Panc1 (cell line): ENCODE data around the gene GTPBP4. TPM values are rescaled to one million over a fixed set of nuclear protein-coding genes. Genes with fewer than 3 reads are reported as not detected.

Experiments
- ATAC-seq: fragments of 200-7000 bp; cut with Tn5 transposase; 2 replicates; pipeline ENCODE4 v1.9.1; 2020; ENCODE audit warnings: mild to moderate bottlenecking, moderate library complexity
- BruUV-seq: library from RNA; stranded (reverse); fragments of 400-500 nt; replicated peaks from 2 replicates; lab custom pipeline; 2021; lab: Mats Ljungman, UMichigan
- CTCF ChIA-PET: fragments of 300-600 bp; sonication (Branson Sonifier 250); formaldehyde crosslinking; loops from one replicate; lab custom pipeline; 2022; ENCODE audit warnings: antibody characterized with exemption; lab: Charles Lee
- POLR2A ChIA-PET: fragments of 300-600 bp; sonication (Branson Sonifier 250); formaldehyde crosslinking; loops from one replicate; lab custom pipeline; 2022; ENCODE audit warnings: antibody characterized with exemption; lab: Charles Lee
- DNase-seq: peaks from one replicate; pipeline ENCODE4 v3.0.0-alpha.2; 2010; ENCODE audit warnings: low read depth, low spot score
- H3K27ac ChIP-seq: 2 replicates; pipeline ENCODE4 v1.5.1; 2011; ENCODE audit warnings: mild to moderate bottlenecking, low read length, inconsistent platforms
- H3K27me3 ChIP-seq: fragments of 200-500 bp; sonication (Bioruptor generic); 2 replicates; pipeline ENCODE4 v1.6.0; 2014; ENCODE audit warnings: low read length, inconsistent platforms; ENCODE audit not compliant: control insufficient read depth, insufficient read depth
- H3K36me3 ChIP-seq: fragments of 200-500 bp; sonication (Bioruptor generic); 2 replicates; pipeline ENCODE4 v1.5.1; 2014; ENCODE audit warnings: inconsistent platforms, mild to moderate bottlenecking, low read length, moderate library complexity; ENCODE audit not compliant: control insufficient read depth, insufficient read depth
- H3K4me1 ChIP-seq: 2 replicates; pipeline ENCODE4 v1.5.1; 2011; ENCODE audit warnings: inconsistent platforms, mild to moderate bottlenecking, low read length, moderate library complexity; ENCODE audit not compliant: control insufficient read depth, insufficient read depth
- H3K4me3 ChIP-seq, 2 experiments: 2 replicates each; pipeline ENCODE4 v1.5.1; 2011 to 2012; ENCODE audit warnings: low read depth in 2 of 2, low read length in 2 of 2, mild to moderate bottlenecking in 2 of 2, inconsistent platforms in 1 of 2, moderate library complexity in 1 of 2
- H3K9me3 ChIP-seq: fragments of 200-500 bp; sonication (Bioruptor generic); 2 replicates; pipeline ENCODE4 v1.5.1; 2014; ENCODE audit warnings: low read depth, mild to moderate bottlenecking, inconsistent platforms, low read length, moderate library complexity; ENCODE audit not compliant: control insufficient read depth, insufficient read depth
- POLR2AphosphoS5 ChIP-seq: IDR thresholded peaks from 2 replicates; pipeline ENCODE4 v1.6.1; 2012; ENCODE audit warnings: mild to moderate bottlenecking, low read depth, low read length, moderate library complexity
- SIN3A ChIP-seq: IDR thresholded peaks from 2 replicates; pipeline ENCODE4 v1.6.1; 2012; ENCODE audit warnings: low read depth, mild to moderate bottlenecking, low read length, moderate library complexity, borderline replicate concordance; ENCODE audit not compliant: insufficient read depth
- TCF7L2 ChIP-seq: IDR thresholded peaks from 2 replicates; pipeline ENCODE4 v1.6.1; 2011; ENCODE audit warnings: mild to moderate bottlenecking, low read depth, low read length, inconsistent platforms
- in situ Hi-C: cut with HindIII; loops from 2 replicates; pipeline ENCODE4 v1.10.0; 2016; ENCODE audit warnings: low sequenced_read_pairs, low pct_unique_long_range_greater_than_20kb
- intact Hi-C: fragments of 100-400 bp; cut with micrococcal nuclease; formaldehyde crosslinking; loops from one replicate; pipeline ENCODE4 v1.10.0; 2022; ENCODE audit not compliant: unreplicated experiment
- total RNA-seq: library from RNA; stranded (reverse); gene quantifications from one replicate; pipeline ENCODE4 v1.2.1, GENCODE V29; 2021; ENCODE audit not compliant: unreplicated experiment
- TF ChIP-seq, protein P1 (sequence below), 2 experiments: IDR thresholded peaks; 2 replicates each; pipeline ENCODE4 v1.6.1; 2011 to 2012; ENCODE audit warnings: low read depth in 2 of 2, control low read depth in 1 of 2, low read length in 1 of 2, mild to moderate bottlenecking in 1 of 2, moderate library complexity in 1 of 2; ENCODE audit not compliant: insufficient read depth in 1 of 2
- TF ChIP-seq, protein P2 (sequence below): fragments of 450-650 bp; IDR thresholded peaks from 2 replicates; pipeline ENCODE4 v1.5.1; 2017; ENCODE audit warnings: mild to moderate bottlenecking

Gene GTPBP4
- total RNA-seq, 1 experiment from 2014 or later = 79.5 TPM

DNA sequence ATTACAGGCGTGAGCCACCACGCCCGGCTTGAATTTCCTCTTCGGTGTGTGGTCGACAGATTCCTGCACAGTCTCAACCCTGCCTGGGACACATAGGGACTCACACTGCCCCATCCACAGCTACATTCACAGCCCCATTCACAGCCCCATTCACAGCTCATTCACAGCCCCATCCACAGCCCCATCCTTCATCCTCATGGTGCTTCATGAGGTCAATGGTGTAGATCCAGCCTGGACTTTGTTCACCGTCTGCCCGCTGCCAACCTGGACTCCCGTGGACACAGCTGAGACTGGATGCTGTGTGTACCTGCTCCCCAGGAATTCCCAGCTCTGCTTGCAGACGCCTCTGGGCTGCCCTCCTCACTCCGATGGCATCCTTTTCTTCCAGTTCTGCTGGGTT lies 32.2 kb downstream of the GTPBP4 start:
- ATAC-seq = peak; percentile 57
- H3K36me3 ChIP-seq = peaks cover 14% of the 10 kb centered on the region
- no peaks in the 10 kb centered on the region for H3K4me1 ChIP-seq
- no TSS peak for BruUV-seq
- intact Hi-C loops = no loop called here
- DNase-seq = no peak
- no peaks in the 10 kb centered on the region for H3K27me3 ChIP-seq
- ChIA-PET CTCF (no interaction called here), POLR2A (no interaction called here)
- no peaks in the 10 kb centered on the region for H3K9me3 ChIP-seq
- TF ChIP-seq, protein P1, sequence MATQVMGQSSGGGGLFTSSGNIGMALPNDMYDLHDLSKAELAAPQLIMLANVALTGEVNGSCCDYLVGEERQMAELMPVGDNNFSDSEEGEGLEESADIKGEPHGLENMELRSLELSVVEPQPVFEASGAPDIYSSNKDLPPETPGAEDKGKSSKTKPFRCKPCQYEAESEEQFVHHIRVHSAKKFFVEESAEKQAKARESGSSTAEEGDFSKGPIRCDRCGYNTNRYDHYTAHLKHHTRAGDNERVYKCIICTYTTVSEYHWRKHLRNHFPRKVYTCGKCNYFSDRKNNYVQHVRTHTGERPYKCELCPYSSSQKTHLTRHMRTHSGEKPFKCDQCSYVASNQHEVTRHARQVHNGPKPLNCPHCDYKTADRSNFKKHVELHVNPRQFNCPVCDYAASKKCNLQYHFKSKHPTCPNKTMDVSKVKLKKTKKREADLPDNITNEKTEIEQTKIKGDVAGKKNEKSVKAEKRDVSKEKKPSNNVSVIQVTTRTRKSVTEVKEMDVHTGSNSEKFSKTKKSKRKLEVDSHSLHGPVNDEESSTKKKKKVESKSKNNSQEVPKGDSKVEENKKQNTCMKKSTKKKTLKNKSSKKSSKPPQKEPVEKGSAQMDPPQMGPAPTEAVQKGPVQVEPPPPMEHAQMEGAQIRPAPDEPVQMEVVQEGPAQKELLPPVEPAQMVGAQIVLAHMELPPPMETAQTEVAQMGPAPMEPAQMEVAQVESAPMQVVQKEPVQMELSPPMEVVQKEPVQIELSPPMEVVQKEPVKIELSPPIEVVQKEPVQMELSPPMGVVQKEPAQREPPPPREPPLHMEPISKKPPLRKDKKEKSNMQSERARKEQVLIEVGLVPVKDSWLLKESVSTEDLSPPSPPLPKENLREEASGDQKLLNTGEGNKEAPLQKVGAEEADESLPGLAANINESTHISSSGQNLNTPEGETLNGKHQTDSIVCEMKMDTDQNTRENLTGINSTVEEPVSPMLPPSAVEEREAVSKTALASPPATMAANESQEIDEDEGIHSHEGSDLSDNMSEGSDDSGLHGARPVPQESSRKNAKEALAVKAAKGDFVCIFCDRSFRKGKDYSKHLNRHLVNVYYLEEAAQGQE (IDR thresholded peaks at IDR 0.05; ENCODE audit: insufficient read depth in 1 of 2, low read depth in 2 of 2, low read length in 1 of 2) = no peak
- in situ Hi-C loops = no loop called here
- no peak overlapping the region for H3K27ac ChIP-seq
- H3K4me3 ChIP-seq = no peak overlapping the region

DNA sequence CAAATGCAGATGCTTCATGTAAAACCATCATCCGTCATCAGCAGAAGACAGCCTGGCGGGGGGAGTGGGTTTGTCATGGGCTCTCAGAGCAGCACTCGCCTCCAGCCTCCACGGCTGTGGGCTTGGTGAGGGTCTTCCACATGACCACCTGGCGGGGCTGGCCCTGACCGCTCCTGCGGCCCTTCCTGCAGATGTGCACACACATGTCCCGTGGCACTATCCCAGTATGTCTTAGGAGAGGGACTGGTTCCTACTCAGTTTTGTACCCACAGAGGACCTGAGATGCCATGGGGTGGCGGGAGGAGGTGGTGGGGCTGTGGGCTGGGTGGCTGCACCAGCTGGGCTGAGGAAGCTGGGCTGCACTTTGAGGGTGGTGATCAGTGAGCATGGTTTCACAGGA lies 32.7 kb downstream of the GTPBP4 start:
- BruUV-seq = no TSS peak
- CTCF ChIA-PET = no interaction called here
- peak; percentile 39; the same call in 1 of the 2 replicates for ATAC-seq

More for the DNA sequence above, 32.7 kb downstream of the GTPBP4 start:
- peaks cover 14% of the 10 kb centered on the region for H3K36me3 ChIP-seq
- TF ChIP-seq, protein P1 (IDR thresholded peaks at IDR 0.05; ENCODE audit: insufficient read depth in 1 of 2, low read depth in 2 of 2, low read length in 1 of 2) = no peak
- TF ChIP-seq, protein P2, sequence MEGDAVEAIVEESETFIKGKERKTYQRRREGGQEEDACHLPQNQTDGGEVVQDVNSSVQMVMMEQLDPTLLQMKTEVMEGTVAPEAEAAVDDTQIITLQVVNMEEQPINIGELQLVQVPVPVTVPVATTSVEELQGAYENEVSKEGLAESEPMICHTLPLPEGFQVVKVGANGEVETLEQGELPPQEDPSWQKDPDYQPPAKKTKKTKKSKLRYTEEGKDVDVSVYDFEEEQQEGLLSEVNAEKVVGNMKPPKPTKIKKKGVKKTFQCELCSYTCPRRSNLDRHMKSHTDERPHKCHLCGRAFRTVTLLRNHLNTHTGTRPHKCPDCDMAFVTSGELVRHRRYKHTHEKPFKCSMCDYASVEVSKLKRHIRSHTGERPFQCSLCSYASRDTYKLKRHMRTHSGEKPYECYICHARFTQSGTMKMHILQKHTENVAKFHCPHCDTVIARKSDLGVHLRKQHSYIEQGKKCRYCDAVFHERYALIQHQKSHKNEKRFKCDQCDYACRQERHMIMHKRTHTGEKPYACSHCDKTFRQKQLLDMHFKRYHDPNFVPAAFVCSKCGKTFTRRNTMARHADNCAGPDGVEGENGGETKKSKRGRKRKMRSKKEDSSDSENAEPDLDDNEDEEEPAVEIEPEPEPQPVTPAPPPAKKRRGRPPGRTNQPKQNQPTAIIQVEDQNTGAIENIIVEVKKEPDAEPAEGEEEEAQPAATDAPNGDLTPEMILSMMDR = no peak
- TF ChIP-seq TCF7L2 (no peak), SIN3A (no peak), POLR2AphosphoS5 (no peak)
- no peaks in the 10 kb centered on the region for H3K4me1 ChIP-seq
- no peak for DNase-seq
- H3K27ac ChIP-seq = no peak overlapping the region
- in situ Hi-C loops (no loop called here), intact Hi-C loops (no loop called here)
- H3K27me3 ChIP-seq = no peaks in the 10 kb centered on the region
- POLR2A ChIA-PET = no interaction called here
- H3K9me3 ChIP-seq = no peaks in the 10 kb centered on the region
- H3K4me3 ChIP-seq = no peak overlapping the region
